Stimulated activated CD8-positive, alpha-beta memory T cell treated with anti-CD3 and anti-CD28 coated beads, Interleukin-15, amount 100 ng/mL, for 24 hours (primary cell): ENCODE measurements around the gene NSMF.

Source experiments
- DNase-seq: peaks from one replicate; pipeline ENCODE4 v3.0.0-alpha.2; 2020; ENCODE audit warnings: low read depth

NSMF gene

GRCh38 chr9:137459152-137459600 is at the start of gene NSMF:
NSMF (minus strand) TSS chr9:137459334; CDS start chr9:137459102, 232 bp downstream.
- DNase-seq, result peak; percentile 97

- DNase-seq, result no peak
Observed at GRCh38 chr9:137506702-137507171, 47.6 kb upstream of the NSMF start.

GRCh38 chr9:137506274-137506673 is 47.1 kb upstream of the NSMF start:
- DNase-seq, result no peak

GRCh38 chr9:137505421-137506140 is 46.4 kb upstream of the NSMF start:
- DNase-seq, result no peak

- no peak for DNase-seq
Observed at GRCh38 chr9:137504432-137504777, 45.3 kb upstream of the NSMF start.

GRCh38 chr9:137502008-137502911 is 43.1 kb upstream of the NSMF start:
- no peak for DNase-seq

GRCh38 chr9:137501457-137501856 is 42.3 kb upstream of the NSMF start:
- DNase-seq, result no peak

GRCh38 chr9:137500666-137501397 is 41.7 kb upstream of the NSMF start:
- DNase-seq, result no peak

GRCh38 chr9:137499858-137500661 is 40.9 kb upstream of the NSMF start:
- DNase-seq, result no peak

- DNase-seq, result no peak
Observed at GRCh38 chr9:137499416-137499815, 40.3 kb upstream of the NSMF start.

GRCh38 chr9:137498720-137499150 is 39.6 kb upstream of the NSMF start:
- DNase-seq, result no peak

GRCh38 chr9:137497921-137498719 is 39.0 kb upstream of the NSMF start:
- DNase-seq, result no peak

GRCh38 chr9:137496601-137497375 is 37.7 kb upstream of the NSMF start:
- DNase-seq, result no peak

- no peak for DNase-seq
Observed at GRCh38 chr9:137494550-137495351, 35.6 kb upstream of the NSMF start.

- DNase-seq, result no peak
Observed at GRCh38 chr9:137494104-137494544, 35.0 kb upstream of the NSMF start.

GRCh38 chr9:137493364-137494103 is 34.4 kb upstream of the NSMF start:
- no peak for DNase-seq

GRCh38 chr9:137492464-137493363 is 33.6 kb upstream of the NSMF start:
- no peak for DNase-seq
